Hindlimb muscle (tissue), 1 donor: Measurements from ENCODE around the gene RPUSD4. TPM values are rescaled to one million over a fixed set of nuclear protein-coding genes. Genes with fewer than 3 reads are reported as not detected.
"Not testable (repeated sequence)": the region's sequence is repeated elsewhere in the genome, so short reads cannot be mapped to it uniquely, and the experiment has no call there.

ENCODE experiments used
- DNase-seq: peaks from one replicate; pipeline ENCODE4 v3.0.0-alpha.2; 2013
- polyA plus RNA-seq: library from polyadenylated mRNA; unstranded; fragments of 120-200 nt; gene quantifications from one replicate; pipeline ENCODE4 v1.2.1, GENCODE V29; 2013; ENCODE audit not compliant: insufficient read length

Gene RPUSD4
- polyA plus RNA-seq: 50.6 TPM

GRCh38 chr11:126211236-126212088 is at the start of gene RPUSD4, which contains the start of gene FAM118B:
TSS of gene RPUSD4 (minus strand) at chr11:126211650. CDS start at chr11:126211638, 12 bp downstream.
TSS of gene FAM118B (plus strand) at chr11:126211782. CDS start at chr11:126235002, 23,220 bp downstream.
- peak; percentile 95 for DNase-seq

GRCh38 chr11:126257764-126258163 is 46.3 kb upstream of the RPUSD4 start:
- no peak for DNase-seq

GRCh38 chr11:126257144-126257543 is 45.7 kb upstream of the RPUSD4 start:
- no peak for DNase-seq

GRCh38 chr11:126256216-126256615 is 44.8 kb upstream of the RPUSD4 start:
- DNase-seq: no peak

- DNase-seq: not testable (repeated sequence)
These were observed 44.1 kb upstream of the RPUSD4 start for GRCh38 chr11:126255507-126255906.

- no peak for DNase-seq
These were observed 43.4 kb upstream of the RPUSD4 start for GRCh38 chr11:126254819-126255218.

- no peak for DNase-seq
These were observed 41.8 kb upstream of the RPUSD4 start for GRCh38 chr11:126253265-126253664.

- no peak for DNase-seq
These were observed 35.2 kb upstream of the RPUSD4 start for GRCh38 chr11:126246636-126247035.

GRCh38 chr11:126233391-126233790 is 21.9 kb upstream of the RPUSD4 start:
- no peak for DNase-seq

GRCh38 chr11:126232683-126233082 is 21.2 kb upstream of the RPUSD4 start:
- no peak for DNase-seq

- DNase-seq: no peak
These were observed 20.4 kb upstream of the RPUSD4 start for GRCh38 chr11:126231725-126232459.

GRCh38 chr11:126229858-126230540 is 18.5 kb upstream of the RPUSD4 start:
- DNase-seq: peak; percentile 27

- DNase-seq: no peak
These were observed 15.1 kb upstream of the RPUSD4 start for GRCh38 chr11:126226334-126227084.

- no peak for DNase-seq
These were observed 13.8 kb upstream of the RPUSD4 start for GRCh38 chr11:126225295-126225665.

- DNase-seq: no peak
These were observed 13.3 kb upstream of the RPUSD4 start for GRCh38 chr11:126224647-126225294.

- no peak for DNase-seq
These were observed 8.1 kb upstream of the RPUSD4 start for GRCh38 chr11:126219547-126219946.

GRCh38 chr11:126217491-126217890 is 6.0 kb upstream of the RPUSD4 start:
- DNase-seq: no peak

- DNase-seq: no peak
These were observed 5.3 kb upstream of the RPUSD4 start for GRCh38 chr11:126216526-126217305.

- no peak for DNase-seq
These were observed 3.4 kb upstream of the RPUSD4 start for GRCh38 chr11:126214841-126215240.

- DNase-seq: no peak
These were observed 3.0 kb upstream of the RPUSD4 start for GRCh38 chr11:126214441-126214840.
